KOPT-K1 (cell line): Measurements from ENCODE around the gene GALNT9.
"Not testable (repeated sequence)": the region's sequence is repeated elsewhere in the genome, so short reads cannot be mapped to it uniquely, and the experiment has no call there.

Source experiments
- H3K27ac ChIP-seq: fragments of 200-600 bp; sonication (generic); 2 replicates; pipeline ENCODE4 v1.5.1; 2016; ENCODE audit warnings: antibody characterized with exemption, mild to moderate bottlenecking, low read depth, low read length; ENCODE audit not compliant: poor library complexity, severe bottlenecking
- H3K36me3 ChIP-seq: fragments of 200-600 bp; sonication (generic); 2 replicates; pipeline ENCODE4 v1.5.1; 2017; ENCODE audit warnings: antibody characterized with exemption, mild to moderate bottlenecking, low read length, moderate library complexity; ENCODE audit not compliant: insufficient read depth
- H3K9me3 ChIP-seq: fragments of 200-600 bp; sonication (generic); 2 replicates; pipeline ENCODE4 v1.5.1; 2017; ENCODE audit warnings: antibody characterized with exemption, low read length, mild to moderate bottlenecking; ENCODE audit not compliant: insufficient read depth, poor library complexity, severe bottlenecking

The GALNT9 gene

GRCh38 chr12:132306885-132307191 is 22.6 kb downstream of the GALNT9 start:
- peaks cover 10% of the 10 kb centered on the region for H3K9me3 ChIP-seq
- H3K27ac ChIP-seq, result no peak overlapping the region
- no peaks in the 10 kb centered on the region for H3K36me3 ChIP-seq

GRCh38 chr12:132305991-132306884 is 23.2 kb downstream of the GALNT9 start:
- Histone ChIP-seq H3K27ac (no peak overlapping the region), H3K36me3 (no peaks in the 10 kb centered on the region), H3K9me3 (peaks cover 6% of the 10 kb centered on the region)

GRCh38 chr12:132305560-132305966 is 23.8 kb downstream of the GALNT9 start:
- H3K36me3 ChIP-seq, result no peaks in the 10 kb centered on the region
- H3K9me3 ChIP-seq, result no peaks in the 10 kb centered on the region
- H3K27ac ChIP-seq, result no peak overlapping the region

- not testable (repeated sequence) for H3K36me3 ChIP-seq, H3K9me3 ChIP-seq
These were observed 24.5 kb downstream of the GALNT9 start for GRCh38 chr12:132304866-132305265.

GRCh38 chr12:132303853-132304373 is 25.5 kb downstream of the GALNT9 start:
- not testable (repeated sequence) for H3K27ac ChIP-seq, H3K9me3 ChIP-seq, H3K36me3 ChIP-seq

More at GRCh38 chr12:132304866-132305265, 24.5 kb downstream of the GALNT9 start:
- H3K27ac ChIP-seq, result not testable (repeated sequence)

- Histone ChIP-seq H3K9me3 (peaks cover 15% of the 10 kb centered on the region), H3K36me3 (no peaks in the 10 kb centered on the region), H3K27ac (no peak overlapping the region)
These were observed 26.7 kb downstream of the GALNT9 start for GRCh38 chr12:132302466-132303358.

GRCh38 chr12:132300789-132301722 is 28.3 kb downstream of the GALNT9 start:
- peaks cover 22% of the 10 kb centered on the region for H3K9me3 ChIP-seq
- no peak overlapping the region for H3K27ac ChIP-seq
- no peaks in the 10 kb centered on the region for H3K36me3 ChIP-seq

- Histone ChIP-seq H3K27ac (no peak overlapping the region), H3K9me3 (peaks cover 53% of the 10 kb centered on the region), H3K36me3 (no peaks in the 10 kb centered on the region)
These were observed 33.3 kb downstream of the GALNT9 start for GRCh38 chr12:132296063-132296462.

- H3K36me3 ChIP-seq, H3K27ac ChIP-seq: not testable (repeated sequence)
- H3K9me3 ChIP-seq, result peaks cover 53% of the 10 kb centered on the region
These were observed 33.8 kb downstream of the GALNT9 start for GRCh38 chr12:132295561-132295960.

- Histone ChIP-seq H3K27ac (no peak overlapping the region), H3K9me3 (peaks cover 58% of the 10 kb centered on the region), H3K36me3 (no peaks in the 10 kb centered on the region)
These were observed 34.3 kb downstream of the GALNT9 start for GRCh38 chr12:132295101-132295526.

GRCh38 chr12:132294121-132295034 is 35.0 kb downstream of the GALNT9 start:
- Histone ChIP-seq H3K9me3 (peaks cover 61% of the 10 kb centered on the region), H3K27ac (no peak overlapping the region), H3K36me3 (no peaks in the 10 kb centered on the region)

GRCh38 chr12:132292328-132293319 is 36.8 kb downstream of the GALNT9 start:
- no peak overlapping the region for H3K27ac ChIP-seq
- H3K9me3 ChIP-seq, result peaks cover 46% of the 10 kb centered on the region
- no peaks in the 10 kb centered on the region for H3K36me3 ChIP-seq
